Neural progenitor cell (in vitro differentiated cells): Measurements from ENCODE around the gene ERMP1.

Experiments used
- CTCF ChIP-seq: fragments of 200-600 bp; sonication (generic); IDR thresholded peaks from 2 replicates; pipeline ENCODE4 v1.5.1; 2017; ENCODE audit warnings: antibody characterized with exemption, mild to moderate bottlenecking
- EZH2 ChIP-seq: fragments of 200-600 bp; sonication (generic); IDR thresholded peaks from 2 replicates; pipeline ENCODE4 v1.6.1; 2017; ENCODE audit warnings: antibody characterized with exemption, mild to moderate bottlenecking, moderate library complexity

GRCh38 chr9:5783982-5784381 is 48.9 kb downstream of the ERMP1 start:
- TF ChIP-seq CTCF (no peak), EZH2 (no peak)
